ENCODE results near the gene KCNMA1. TPM values are rescaled to one million over a fixed set of nuclear protein-coding genes. Genes with fewer than 3 reads are reported as not detected.

The KCNMA1 gene
- total RNA-seq, 4 donors from 2014 or later = 146 to 300 (median 265) TPM

GRCh38 chr10:76954838-76955237, 682.8 kb downstream of the KCNMA1 start:
- H3K27ac ChIP-seq (replicated peaks in 1 of 4) = no peak overlapping the region
- H3K4me3 ChIP-seq = no peak overlapping the region
- H3K36me3 ChIP-seq = peaks cover 0 to 27% (median 11%) of the 10 kb centered on the region in 4 donors
- 88% methylated on average over 3 of the region's 3 CpGs for WGBS
- no peaks in the 10 kb centered on the region for H3K27me3 ChIP-seq
- no peaks in the 10 kb centered on the region for H3K9me3 ChIP-seq
- no peak for DNase-seq (ENCODE audit: extremely low spot score)
- TF ChIP-seq POLR2AphosphoS5 (IDR thresholded peaks at IDR 0.05) = no peak
- no peak for TF ChIP-seq POLR2A (IDR thresholded peaks at IDR 0.05; ENCODE audit: low read depth)
- no peak for TF ChIP-seq EP300 (IDR thresholded peaks at IDR 0.05)
- no peak for TF ChIP-seq CTCF (IDR thresholded peaks at IDR 0.05)
- H3K4me1 ChIP-seq = no peaks in the 10 kb centered on the region
- intact Hi-C loops (cut with DNase I) = no loop called here

- Histone ChIP-seq H3K9me3 (no peaks in the 10 kb centered on the region), H3K4me3 (no peak overlapping the region), H3K27me3 (no peaks in the 10 kb centered on the region), H3K27ac (replicated peaks in 1 of 4) (no peak overlapping the region), H3K4me1 (no peaks in the 10 kb centered on the region), H3K36me3 (peaks cover 0 to 67% (median 32%) of the 10 kb centered on the region in 4 donors)
- WGBS = 40% methylated on average over 1 of the region's 1 CpG
- intact Hi-C loops (cut with DNase I) = no loop called here
- TF ChIP-seq POLR2AphosphoS5 (IDR thresholded peaks at IDR 0.05) = no peak
- no peak for TF ChIP-seq EP300 (IDR thresholded peaks at IDR 0.05)
- no peak for TF ChIP-seq POLR2A (IDR thresholded peaks at IDR 0.05; ENCODE audit: low read depth)
- no peak for TF ChIP-seq CTCF (IDR thresholded peaks at IDR 0.05)
- no peak for DNase-seq (ENCODE audit: extremely low spot score)
Observed at GRCh38 chr10:76950354-76950753, 687.3 kb downstream of the KCNMA1 start.

GRCh38 chr10:76946270-76946669, 691.3 kb downstream of the KCNMA1 start:
- Histone ChIP-seq H3K9me3 (no peaks in the 10 kb centered on the region), H3K4me3 (no peak overlapping the region), H3K27me3 (no peaks in the 10 kb centered on the region), H3K4me1 (no peaks in the 10 kb centered on the region), H3K27ac (replicated peaks in 1 of 4) (no peak overlapping the region), H3K36me3 (peaks cover 0 to 84% (median 28%) of the 10 kb centered on the region in 4 donors)
- TF ChIP-seq CTCF (IDR thresholded peaks at IDR 0.05) (no peak), POLR2AphosphoS5 (IDR thresholded peaks at IDR 0.05) (no peak), POLR2A (IDR thresholded peaks at IDR 0.05; ENCODE audit: low read depth) (no peak), EP300 (IDR thresholded peaks at IDR 0.05) (no peak)
- no peak for DNase-seq (ENCODE audit: extremely low spot score)
- 83% methylated on average over 1 of the region's 1 CpG for WGBS
- intact Hi-C loops (cut with DNase I) = no loop called here

GRCh38 chr10:76945166-76945565, 692.4 kb downstream of the KCNMA1 start:
- TF ChIP-seq POLR2AphosphoS5 (IDR thresholded peaks at IDR 0.05) = no peak
- TF ChIP-seq CTCF (IDR thresholded peaks at IDR 0.05) = no peak
- TF ChIP-seq EP300 (IDR thresholded peaks at IDR 0.05) = no peak
- no peak for TF ChIP-seq POLR2A (IDR thresholded peaks at IDR 0.05; ENCODE audit: low read depth)
- H3K9me3 ChIP-seq = no peaks in the 10 kb centered on the region
- no peaks in the 10 kb centered on the region for H3K27me3 ChIP-seq
- WGBS = 84% methylated on average over 5 of the region's 5 CpGs
- no peak for DNase-seq (ENCODE audit: extremely low spot score)
- H3K36me3 ChIP-seq = peaks cover 0 to 79% (median 28%) of the 10 kb centered on the region in 4 donors
- intact Hi-C loops (cut with DNase I) = no loop called here
- H3K4me3 ChIP-seq = no peak overlapping the region
- no peaks in the 10 kb centered on the region for H3K4me1 ChIP-seq
- no peak overlapping the region for H3K27ac ChIP-seq (replicated peaks in 1 of 4)

GRCh38 chr10:76944640-76945039, 693.0 kb downstream of the KCNMA1 start:
- no peaks in the 10 kb centered on the region for H3K4me1 ChIP-seq
- DNase-seq (ENCODE audit: extremely low spot score) = no peak
- no peak overlapping the region for H3K4me3 ChIP-seq
- H3K27ac ChIP-seq (replicated peaks in 1 of 4) = no peak overlapping the region
- TF ChIP-seq CTCF (IDR thresholded peaks at IDR 0.05) (no peak), EP300 (IDR thresholded peaks at IDR 0.05) (no peak), POLR2AphosphoS5 (IDR thresholded peaks at IDR 0.05) (no peak), POLR2A (IDR thresholded peaks at IDR 0.05; ENCODE audit: low read depth) (no peak)
- intact Hi-C loops (cut with DNase I) = no loop called here
- H3K9me3 ChIP-seq = no peaks in the 10 kb centered on the region
- H3K27me3 ChIP-seq = no peaks in the 10 kb centered on the region
- 91% methylated on average over 7 of the region's 7 CpGs for WGBS
- peaks cover 0 to 74% (median 28%) of the 10 kb centered on the region in 4 donors for H3K36me3 ChIP-seq
